HL-60 (cell line): ENCODE data around the gene MYH16.

Experiments
- GABPA ChIP-seq: IDR thresholded peaks from 2 replicates; pipeline ENCODE4 v1.6.1; 2012; ENCODE audit warnings: low read depth
- POLR2AphosphoS5 ChIP-seq: IDR thresholded peaks from 2 replicates; pipeline ENCODE4 v1.6.1; 2012; ENCODE audit warnings: low read depth
- TF ChIP-seq, protein P1 (sequence below): IDR thresholded peaks from one replicate; pipeline ENCODE4 v1.5.1; 2011; ENCODE audit warnings: low read length, control low read depth, inconsistent platforms; ENCODE audit not compliant: insufficient read depth
- TF ChIP-seq, protein P2 (sequence below): IDR thresholded peaks from 2 replicates; pipeline ENCODE4 v1.6.1; 2012; ENCODE audit warnings: low read depth; ENCODE audit not compliant: insufficient replicate concordance

DNA sequence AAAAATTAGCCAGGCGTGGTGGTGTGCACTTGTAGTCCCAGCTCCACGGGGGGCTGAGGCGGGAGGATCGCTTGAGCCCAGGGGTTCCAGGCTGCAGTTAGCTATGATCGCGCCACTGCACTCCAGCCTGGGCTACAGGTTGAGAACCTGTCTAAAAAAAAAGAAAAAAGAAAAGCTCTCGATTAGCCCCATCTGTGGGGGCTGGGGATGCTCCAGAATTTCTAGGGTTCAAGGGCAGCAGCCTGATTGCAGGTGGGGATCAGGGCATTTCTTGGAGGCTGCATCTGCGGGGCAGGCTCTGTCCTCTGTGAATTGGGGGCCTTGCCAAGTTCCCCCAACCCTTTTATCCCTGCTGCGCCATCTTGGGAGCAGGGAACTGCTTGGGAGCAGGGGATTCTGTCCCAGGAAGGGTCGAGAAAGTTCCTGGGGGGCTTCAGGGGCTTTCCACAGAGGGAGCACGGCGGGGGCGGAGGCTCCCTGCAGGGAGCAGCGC lies 52.4 kb downstream of the MYH16 start:
- TF ChIP-seq, protein P1, sequence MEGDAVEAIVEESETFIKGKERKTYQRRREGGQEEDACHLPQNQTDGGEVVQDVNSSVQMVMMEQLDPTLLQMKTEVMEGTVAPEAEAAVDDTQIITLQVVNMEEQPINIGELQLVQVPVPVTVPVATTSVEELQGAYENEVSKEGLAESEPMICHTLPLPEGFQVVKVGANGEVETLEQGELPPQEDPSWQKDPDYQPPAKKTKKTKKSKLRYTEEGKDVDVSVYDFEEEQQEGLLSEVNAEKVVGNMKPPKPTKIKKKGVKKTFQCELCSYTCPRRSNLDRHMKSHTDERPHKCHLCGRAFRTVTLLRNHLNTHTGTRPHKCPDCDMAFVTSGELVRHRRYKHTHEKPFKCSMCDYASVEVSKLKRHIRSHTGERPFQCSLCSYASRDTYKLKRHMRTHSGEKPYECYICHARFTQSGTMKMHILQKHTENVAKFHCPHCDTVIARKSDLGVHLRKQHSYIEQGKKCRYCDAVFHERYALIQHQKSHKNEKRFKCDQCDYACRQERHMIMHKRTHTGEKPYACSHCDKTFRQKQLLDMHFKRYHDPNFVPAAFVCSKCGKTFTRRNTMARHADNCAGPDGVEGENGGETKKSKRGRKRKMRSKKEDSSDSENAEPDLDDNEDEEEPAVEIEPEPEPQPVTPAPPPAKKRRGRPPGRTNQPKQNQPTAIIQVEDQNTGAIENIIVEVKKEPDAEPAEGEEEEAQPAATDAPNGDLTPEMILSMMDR = no peak
- TF ChIP-seq POLR2AphosphoS5 (no peak), GABPA (no peak)
- TF ChIP-seq, protein P2, sequence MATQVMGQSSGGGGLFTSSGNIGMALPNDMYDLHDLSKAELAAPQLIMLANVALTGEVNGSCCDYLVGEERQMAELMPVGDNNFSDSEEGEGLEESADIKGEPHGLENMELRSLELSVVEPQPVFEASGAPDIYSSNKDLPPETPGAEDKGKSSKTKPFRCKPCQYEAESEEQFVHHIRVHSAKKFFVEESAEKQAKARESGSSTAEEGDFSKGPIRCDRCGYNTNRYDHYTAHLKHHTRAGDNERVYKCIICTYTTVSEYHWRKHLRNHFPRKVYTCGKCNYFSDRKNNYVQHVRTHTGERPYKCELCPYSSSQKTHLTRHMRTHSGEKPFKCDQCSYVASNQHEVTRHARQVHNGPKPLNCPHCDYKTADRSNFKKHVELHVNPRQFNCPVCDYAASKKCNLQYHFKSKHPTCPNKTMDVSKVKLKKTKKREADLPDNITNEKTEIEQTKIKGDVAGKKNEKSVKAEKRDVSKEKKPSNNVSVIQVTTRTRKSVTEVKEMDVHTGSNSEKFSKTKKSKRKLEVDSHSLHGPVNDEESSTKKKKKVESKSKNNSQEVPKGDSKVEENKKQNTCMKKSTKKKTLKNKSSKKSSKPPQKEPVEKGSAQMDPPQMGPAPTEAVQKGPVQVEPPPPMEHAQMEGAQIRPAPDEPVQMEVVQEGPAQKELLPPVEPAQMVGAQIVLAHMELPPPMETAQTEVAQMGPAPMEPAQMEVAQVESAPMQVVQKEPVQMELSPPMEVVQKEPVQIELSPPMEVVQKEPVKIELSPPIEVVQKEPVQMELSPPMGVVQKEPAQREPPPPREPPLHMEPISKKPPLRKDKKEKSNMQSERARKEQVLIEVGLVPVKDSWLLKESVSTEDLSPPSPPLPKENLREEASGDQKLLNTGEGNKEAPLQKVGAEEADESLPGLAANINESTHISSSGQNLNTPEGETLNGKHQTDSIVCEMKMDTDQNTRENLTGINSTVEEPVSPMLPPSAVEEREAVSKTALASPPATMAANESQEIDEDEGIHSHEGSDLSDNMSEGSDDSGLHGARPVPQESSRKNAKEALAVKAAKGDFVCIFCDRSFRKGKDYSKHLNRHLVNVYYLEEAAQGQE = no peak
